HEK293 (cell line): ENCODE measurements around the gene SLC25A11.

ENCODE experiments used
- CTCF ChIA-PET: fragments of 350-600 bp; formaldehyde crosslinking; extraction: SDS; loops from one replicate; lab custom pipeline; 2021; ENCODE audit warnings: antibody characterized with exemption; lab: Yijun Ruan, JAX
- POLR2A ChIA-PET: fragments of 300-600 bp; formaldehyde crosslinking; extraction: SDS; loops from one replicate; lab custom pipeline; 2020; ENCODE audit warnings: antibody characterized with exemption, inconsistent platforms; lab: Yijun Ruan, JAX
- H3K27ac ChIP-seq: fragments of 200-500 bp; sonication (Bioruptor generic); 2 replicates; pipeline ENCODE4 v1.5.1; 2014; ENCODE audit warnings: low read depth, low read length, control low read depth, inconsistent platforms; ENCODE audit errors: extremely low read depth
- H3K36me3 ChIP-seq, 2 experiments: fragments of 200-500 bp in 1 of 2; sonication (Bioruptor generic) in 1 of 2; 1 replicate in 1 of 2; 2 replicates in 1 of 2; pipeline ENCODE4 v1.5.1; 2014 to 2017; ENCODE audit warnings: inconsistent platforms in 2 of 2, low read length in 2 of 2; ENCODE audit not compliant: control insufficient read depth in 2 of 2, insufficient read depth in 1 of 2
- H3K4me1 ChIP-seq: fragments of 200-500 bp; sonication (Bioruptor generic); 2 replicates; pipeline ENCODE4 v1.5.1; 2014; ENCODE audit warnings: mild to moderate bottlenecking, low read length, inconsistent platforms; ENCODE audit not compliant: control insufficient read depth, insufficient read depth
- H3K4me3 ChIP-seq: 2 replicates; pipeline ENCODE4 v1.5.1; 2011; ENCODE audit warnings: low read depth, mild to moderate bottlenecking, control low read depth, low read length, moderate library complexity
- H3K9me3 ChIP-seq: fragments of 200-500 bp; sonication (Bioruptor generic); 2 replicates; pipeline ENCODE4 v1.5.1; 2014; ENCODE audit warnings: low read depth, low read length, inconsistent platforms; ENCODE audit not compliant: control insufficient read depth, insufficient read depth
- ATF2 ChIP-seq: fragments of 450-650 bp; formaldehyde crosslinking; IDR thresholded peaks from 2 replicates; pipeline ENCODE4 v1.5.1; 2016; ENCODE audit warnings: missing biosample characterization, missing genetic modification characterization, low read depth
- GLI4 ChIP-seq: fragments of 450-650 bp; formaldehyde crosslinking; IDR thresholded peaks from 2 replicates; pipeline ENCODE4 v1.5.1; 2016; ENCODE audit warnings: missing biosample characterization, missing genetic modification characterization
- HIC1 ChIP-seq: fragments of 450-650 bp; formaldehyde crosslinking; IDR thresholded peaks from 2 replicates; pipeline ENCODE4 v1.5.1; 2016; ENCODE audit warnings: missing biosample characterization, missing genetic modification characterization
- IKZF3 ChIP-seq: fragments of 450-650 bp; IDR thresholded peaks from 2 replicates; pipeline ENCODE4 v1.5.0; 2018; ENCODE audit warnings: missing biosample characterization, mild to moderate bottlenecking, missing genetic modification characterization, moderate library complexity
- INSM2 ChIP-seq: fragments of 450-650 bp; formaldehyde crosslinking; IDR thresholded peaks from 2 replicates; pipeline ENCODE4 v1.5.1; 2016; ENCODE audit warnings: missing biosample characterization, missing genetic modification characterization
- KLF8 ChIP-seq: fragments of 450-650 bp; formaldehyde crosslinking; IDR thresholded peaks from 2 replicates; pipeline ENCODE4 v1.5.1; 2016; ENCODE audit warnings: missing biosample characterization, missing genetic modification characterization
- MZF1 ChIP-seq: fragments of 450-650 bp; formaldehyde crosslinking; IDR thresholded peaks from 2 replicates; pipeline ENCODE4 v1.5.1; 2017; ENCODE audit warnings: missing biosample characterization, missing genetic modification characterization, borderline replicate concordance
- PATZ1 ChIP-seq: fragments of 450-650 bp; formaldehyde crosslinking; IDR thresholded peaks from 2 replicates; pipeline ENCODE4 v1.5.1; 2016; ENCODE audit warnings: missing biosample characterization, missing genetic modification characterization
- REPIN1 ChIP-seq: fragments of 450-650 bp; formaldehyde crosslinking; IDR thresholded peaks from 2 replicates; pipeline ENCODE4 v1.5.1; 2017; ENCODE audit warnings: missing biosample characterization, missing genetic modification characterization, low read depth
- SETDB1 ChIP-seq: IDR thresholded peaks from one replicate; pipeline ENCODE4 v1.6.1; 2017; ENCODE audit warnings: mild to moderate bottlenecking, low read length, moderate library complexity, mixed read lengths; ENCODE audit not compliant: insufficient read length
- WT1 ChIP-seq: fragments of 450-650 bp; formaldehyde crosslinking; IDR thresholded peaks from 2 replicates; pipeline ENCODE4 v1.5.1; 2016; ENCODE audit warnings: missing biosample characterization, missing genetic modification characterization
- YY2 ChIP-seq: fragments of 450-650 bp; formaldehyde crosslinking; IDR thresholded peaks from 2 replicates; pipeline ENCODE4 v1.5.1; 2016; ENCODE audit warnings: missing biosample characterization, missing genetic modification characterization
- ZBTB20 ChIP-seq: fragments of 450-650 bp; formaldehyde crosslinking; IDR thresholded peaks from 2 replicates; pipeline ENCODE4 v1.5.1; 2016; ENCODE audit warnings: missing biosample characterization, missing genetic modification characterization
- ZBTB7A ChIP-seq: fragments of 450-650 bp; formaldehyde crosslinking; IDR thresholded peaks from 2 replicates; pipeline ENCODE4 v1.5.1; 2016; ENCODE audit warnings: low read depth, missing biosample characterization, missing genetic modification characterization
- ZBTB8A ChIP-seq: fragments of 450-650 bp; formaldehyde crosslinking; IDR thresholded peaks from 2 replicates; pipeline ENCODE4 v1.5.1; 2016; ENCODE audit warnings: missing biosample characterization, missing genetic modification characterization
- ZEB2 ChIP-seq: fragments of 450-650 bp; formaldehyde crosslinking; IDR thresholded peaks from 2 replicates; pipeline ENCODE4 v1.5.1; 2016; ENCODE audit warnings: missing biosample characterization, missing genetic modification characterization
- ZFP37 ChIP-seq: fragments of 450-650 bp; formaldehyde crosslinking; IDR thresholded peaks from 2 replicates; pipeline ENCODE4 v1.5.1; 2016; ENCODE audit warnings: missing biosample characterization, missing genetic modification characterization
- ZNF18 ChIP-seq: fragments of 450-650 bp; formaldehyde crosslinking; IDR thresholded peaks from 2 replicates; pipeline ENCODE4 v1.5.1; 2016; ENCODE audit warnings: missing biosample characterization, missing genetic modification characterization
- ZNF2 ChIP-seq: fragments of 450-650 bp; formaldehyde crosslinking; IDR thresholded peaks from 2 replicates; pipeline ENCODE4 v1.5.1; 2016; ENCODE audit warnings: missing biosample characterization, missing genetic modification characterization
- ZNF354C ChIP-seq: fragments of 450-650 bp; formaldehyde crosslinking; IDR thresholded peaks from 2 replicates; pipeline ENCODE4 v1.5.1; 2016; ENCODE audit warnings: missing biosample characterization, missing genetic modification characterization, low read depth, borderline replicate concordance
- ZNF391 ChIP-seq: fragments of 450-650 bp; formaldehyde crosslinking; IDR thresholded peaks from 2 replicates; pipeline ENCODE4 v1.5.1; 2016; ENCODE audit warnings: low read depth, missing biosample characterization, missing genetic modification characterization, borderline replicate concordance
- ZNF398 ChIP-seq: fragments of 450-650 bp; formaldehyde crosslinking; IDR thresholded peaks from 2 replicates; pipeline ENCODE4 v1.5.1; 2017; ENCODE audit warnings: missing biosample characterization, missing genetic modification characterization
- ZNF423 ChIP-seq: fragments of 450-650 bp; formaldehyde crosslinking; IDR thresholded peaks from 2 replicates; pipeline ENCODE4 v1.5.1; 2016; ENCODE audit warnings: missing biosample characterization, missing genetic modification characterization
- ZNF629 ChIP-seq: fragments of 450-650 bp; formaldehyde crosslinking; IDR thresholded peaks from 2 replicates; pipeline ENCODE4 v1.5.1; 2017; ENCODE audit warnings: missing biosample characterization, missing genetic modification characterization

SLC25A11 gene

GRCh38 chr17:4949321-4950074 lies 9.7 kb upstream of the SLC25A11 start:
- ChIA-PET CTCF (interaction anchor here (0.9 to 1.5 kb wide), 3 partner anchors 9 to 40 kb away, joined by 3 to 4 read pairs (median 3); partner anchors contain the start of genes RNF167 and SLC25A11), POLR2A (interaction anchor here (1.0 to 17.9 kb wide), 6 partner anchors 10 to 240 kb away, joined by 3 to 358 read pairs (median 7); partner anchors contain the start of genes INCA1, KIF1C, RNF167 and SLC25A11)
- H3K4me1 ChIP-seq = peaks cover 21% of the 10 kb centered on the region
- H3K27ac ChIP-seq = peak overlapping the region; percentile 99
- H3K4me3 ChIP-seq = peak overlapping the region; percentile 97
- peaks cover 10 to 28% of the 10 kb centered on the region in 2 experiments for H3K36me3 ChIP-seq
- H3K9me3 ChIP-seq = no peaks in the 10 kb centered on the region
- TF ChIP-seq ZNF423 (0 out of 2 replicates have a peak, but pooled peaks have one; percentile 47), SETDB1 (no peak), PATZ1 (tag by site-specific recombination) (peak; percentile 69), ZBTB20 (tag by site-specific recombination) (peak; percentile 74), ZNF354C (no peak), WT1 (tag by site-specific recombination) (peak; percentile 28; the same call in 1 of the 2 replicates), ZNF398 (tag by site-specific recombination) (peak; percentile 81), ZNF629 (tag by site-specific recombination) (0 out of 2 replicates have a peak, but pooled peaks have one; percentile 5), ZNF391 (tag by site-specific recombination) (peak; percentile 43; the same call in 1 of the 2 replicates), ZEB2 (tag by site-specific recombination) (peak; percentile 25; the same call in 1 of the 2 replicates), ZNF18 (tag by site-specific recombination) (no peak), ZNF2 (tag by site-specific recombination) (no peak), ZFP37 (tag by site-specific recombination) (no peak), ATF2 (tag by site-specific recombination) (no peak), YY2 (tag by site-specific recombination) (peak; percentile 46; the same call in 1 of the 2 replicates), ZBTB8A (tag by site-specific recombination) (peak; percentile 72), IKZF3 (tag by site-specific recombination) (peak; percentile 84), MZF1 (tag by site-specific recombination) (no peak), REPIN1 (tag by site-specific recombination) (no peak), INSM2 (tag by site-specific recombination) (peak; percentile 45; the same call in 1 of the 2 replicates), ZBTB7A (tag by site-specific recombination) (no peak), GLI4 (tag by site-specific recombination) (no peak), KLF8 (tag by site-specific recombination) (0 out of 2 replicates have a peak, but pooled peaks have one; percentile 95), HIC1 (tag by site-specific recombination) (0 out of 2 replicates have a peak, but pooled peaks have one; percentile 56)
